Keratinocyte (primary cell): ENCODE results near the gene MRGPRX2. TPM values are rescaled to one million over a fixed set of nuclear protein-coding genes. Genes with fewer than 3 reads are reported as not detected.

Experiments
- DNase-seq: peaks from one replicate; pipeline ENCODE4 v3.0.0-alpha.2; 2011; ENCODE audit warnings: low read depth, missing footprints, low spot score
- FAIRE-seq: peaks from 2 replicates; lab custom pipeline; 2011; peaks lifted over from hg19 to GRCh38; lab: Jason Lieb, UNC
- H2AFZ ChIP-seq: 2 replicates; pipeline ENCODE4 v1.6.0; 2012; ENCODE audit warnings: low read length, control low read depth, inconsistent platforms; ENCODE audit not compliant: control insufficient read depth
- H3K27ac ChIP-seq: 2 replicates; pipeline ENCODE4 v1.5.1; 2011; ENCODE audit warnings: low read length; ENCODE audit not compliant: control insufficient read depth, insufficient read depth
- H3K27me3 ChIP-seq: 3 replicates; pipeline ENCODE4 v1.6.0; 2011; ENCODE audit warnings: low read length; ENCODE audit not compliant: control insufficient read depth, insufficient read depth; ENCODE audit errors: extremely low read depth
- H3K36me3 ChIP-seq, 2 experiments: 2 replicates in 1 of 2; 3 replicates in 1 of 2; pipeline ENCODE4 v1.5.1; 2011; ENCODE audit warnings: low read length in 2 of 2, mild to moderate bottlenecking in 1 of 2; ENCODE audit not compliant: control insufficient read depth in 2 of 2, insufficient read depth in 2 of 2; ENCODE audit errors: extremely low read depth in 1 of 2
- H3K4me1 ChIP-seq: 3 replicates; pipeline ENCODE4 v1.5.1; 2011; ENCODE audit warnings: low read length; ENCODE audit not compliant: control insufficient read depth, insufficient read depth; ENCODE audit errors: extremely low read depth
- H3K4me2 ChIP-seq: 3 replicates; pipeline ENCODE4 v1.6.0; 2011; ENCODE audit warnings: low read depth, low read length; ENCODE audit not compliant: control insufficient read depth, insufficient read depth; ENCODE audit errors: extremely low read depth
- H3K4me3 ChIP-seq, 3 experiments: fragments of 200-600 bp in 1 of 3; sonication (generic) in 1 of 3; 2 replicates in 2 of 3; 3 replicates in 1 of 3; pipeline ENCODE4 v1.5.1; 2011 to 2016; ENCODE audit warnings: low read length in 3 of 3, mild to moderate bottlenecking in 3 of 3, control low read depth in 2 of 3, inconsistent platforms in 1 of 3, low read depth in 1 of 3, mixed read lengths in 1 of 3, mixed run types in 1 of 3, moderate library complexity in 1 of 3; ENCODE audit not compliant: control insufficient read depth in 2 of 3, insufficient read depth in 2 of 3; ENCODE audit errors: extremely low read depth in 1 of 3
- H3K79me2 ChIP-seq: 2 replicates; pipeline ENCODE4 v1.6.0; 2012; ENCODE audit warnings: low read length; ENCODE audit not compliant: control insufficient read depth, insufficient read depth
- H3K9ac ChIP-seq: 3 replicates; pipeline ENCODE4 v1.6.0; 2011; ENCODE audit warnings: low read length; ENCODE audit not compliant: control insufficient read depth, insufficient read depth; ENCODE audit errors: extremely low read depth
- H3K9me1 ChIP-seq: 3 replicates; pipeline ENCODE4 v1.6.0; 2011; ENCODE audit warnings: low read length; ENCODE audit not compliant: control insufficient read depth, insufficient read depth; ENCODE audit errors: extremely low read depth
- H3K9me3 ChIP-seq: 2 replicates; pipeline ENCODE4 v1.5.1; 2012; ENCODE audit warnings: low read depth, low read length; ENCODE audit not compliant: control insufficient read depth
- H4K20me1 ChIP-seq: 3 replicates; pipeline ENCODE4 v1.6.0; 2011; ENCODE audit warnings: low read length; ENCODE audit not compliant: control insufficient read depth, insufficient read depth; ENCODE audit errors: extremely low read depth
- EZH2 ChIP-seq: IDR thresholded peaks from one replicate; pipeline ENCODE4 v1.6.1; 2012; ENCODE audit warnings: inconsistent platforms, mild to moderate bottlenecking, low read length, moderate library complexity
- dilution Hi-C: fragments of 300-500 bp; cut with MboI; formaldehyde crosslinking; loops from one replicate; pipeline ENCODE4 v1.7.0; 2020; ENCODE audit warnings: low sequenced_read_pairs; ENCODE audit not compliant: extremely low pct_ligation_motif_present
- polyA plus RNA-seq, 5 experiments: library from polyadenylated mRNA; depleted of rRNA in 3 of 5; stranded (reverse) in 3 of 5; stranded (forward) in 1 of 5; unstranded in 1 of 5; fragments of >200 nt; gene quantifications; 1 replicate in 1 of 5; 2 replicates in 3 of 5; 3 replicates in 1 of 5; pipeline versions ENCODE4 v1.2.1 to v1.2.3, GENCODE V29; 2011 to 2012; ENCODE audit warnings: missing spikeins in 2 of 5, low read depth in 1 of 5, low replicate concordance in 1 of 5
- TF ChIP-seq, protein P1 (sequence below), 3 experiments: IDR thresholded peaks in 1 of 3; conservative IDR thresholded peaks in 1 of 3; optimal IDR thresholded peaks in 1 of 3; 2 replicates in 2 of 3; 3 replicates in 1 of 3; pipeline versions ENCODE3 to v1.5.1; 2011; ENCODE audit warnings: low read length in 3 of 3, mild to moderate bottlenecking in 3 of 3, moderate library complexity in 2 of 3, control low read depth in 1 of 3, inconsistent platforms in 1 of 3; ENCODE audit not compliant: insufficient read depth in 2 of 3; ENCODE audit errors: extremely low read depth in 1 of 3

Gene MRGPRX2
- polyA plus RNA-seq, 1 donor (not counting 4 experiments of a cell fraction or from before 2014, with no cell fraction given): not detected

DNA sequence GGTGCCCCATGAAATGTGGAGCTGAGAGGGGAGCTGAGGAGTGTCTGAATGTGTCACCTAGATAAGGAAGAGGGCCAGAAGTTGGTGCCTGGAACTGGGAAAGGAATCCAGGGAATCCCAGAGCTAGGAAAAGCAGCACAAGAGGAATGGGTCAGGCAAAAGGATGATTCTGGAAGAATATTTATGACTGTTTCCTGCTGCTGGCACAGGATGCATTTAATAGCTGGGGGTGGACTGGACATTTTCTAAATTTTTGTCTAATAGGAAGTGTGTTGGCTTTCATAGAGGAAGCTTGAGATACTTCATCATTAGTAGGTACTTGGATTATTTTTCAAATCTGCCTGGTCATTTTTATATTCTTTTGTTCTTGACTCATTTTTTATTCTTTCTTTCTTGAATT lies 17.4 kb upstream of the MRGPRX2 start:
- no peaks in the 10 kb centered on the region for H3K9me3 ChIP-seq
- peaks cover 24% of the 10 kb centered on the region for H3K4me1 ChIP-seq
- H3K4me3 ChIP-seq: no peak overlapping the region
- H2AFZ ChIP-seq: no peak overlapping the region
- no peak overlapping the region for H3K4me2 ChIP-seq
- TF ChIP-seq EZH2: no peak
- TF ChIP-seq, protein P1, sequence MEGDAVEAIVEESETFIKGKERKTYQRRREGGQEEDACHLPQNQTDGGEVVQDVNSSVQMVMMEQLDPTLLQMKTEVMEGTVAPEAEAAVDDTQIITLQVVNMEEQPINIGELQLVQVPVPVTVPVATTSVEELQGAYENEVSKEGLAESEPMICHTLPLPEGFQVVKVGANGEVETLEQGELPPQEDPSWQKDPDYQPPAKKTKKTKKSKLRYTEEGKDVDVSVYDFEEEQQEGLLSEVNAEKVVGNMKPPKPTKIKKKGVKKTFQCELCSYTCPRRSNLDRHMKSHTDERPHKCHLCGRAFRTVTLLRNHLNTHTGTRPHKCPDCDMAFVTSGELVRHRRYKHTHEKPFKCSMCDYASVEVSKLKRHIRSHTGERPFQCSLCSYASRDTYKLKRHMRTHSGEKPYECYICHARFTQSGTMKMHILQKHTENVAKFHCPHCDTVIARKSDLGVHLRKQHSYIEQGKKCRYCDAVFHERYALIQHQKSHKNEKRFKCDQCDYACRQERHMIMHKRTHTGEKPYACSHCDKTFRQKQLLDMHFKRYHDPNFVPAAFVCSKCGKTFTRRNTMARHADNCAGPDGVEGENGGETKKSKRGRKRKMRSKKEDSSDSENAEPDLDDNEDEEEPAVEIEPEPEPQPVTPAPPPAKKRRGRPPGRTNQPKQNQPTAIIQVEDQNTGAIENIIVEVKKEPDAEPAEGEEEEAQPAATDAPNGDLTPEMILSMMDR (optimal IDR thresholded peaks at IDR 0.05 in 1 of 3, IDR thresholded peaks at IDR 0.05 in 1 of 3, conservative IDR thresholded peaks at IDR 0.05 in 1 of 3; ENCODE audit: extremely low read depth in 1 of 3, insufficient read depth in 2 of 3, low read length in 3 of 3): no peak
- no peaks in the 10 kb centered on the region for H3K27me3 ChIP-seq
- no peaks in the 10 kb centered on the region for H3K36me3 ChIP-seq
- FAIRE-seq (no peak), DNase-seq (no peak)
- no peak overlapping the region for H3K27ac ChIP-seq
- H3K79me2 ChIP-seq: no peaks in the 10 kb centered on the region
- no peaks in the 10 kb centered on the region for H4K20me1 ChIP-seq
- dilution Hi-C loops: no loop called here
- no peaks in the 10 kb centered on the region for H3K9me1 ChIP-seq
- H3K9ac ChIP-seq: no peak overlapping the region

DNA sequence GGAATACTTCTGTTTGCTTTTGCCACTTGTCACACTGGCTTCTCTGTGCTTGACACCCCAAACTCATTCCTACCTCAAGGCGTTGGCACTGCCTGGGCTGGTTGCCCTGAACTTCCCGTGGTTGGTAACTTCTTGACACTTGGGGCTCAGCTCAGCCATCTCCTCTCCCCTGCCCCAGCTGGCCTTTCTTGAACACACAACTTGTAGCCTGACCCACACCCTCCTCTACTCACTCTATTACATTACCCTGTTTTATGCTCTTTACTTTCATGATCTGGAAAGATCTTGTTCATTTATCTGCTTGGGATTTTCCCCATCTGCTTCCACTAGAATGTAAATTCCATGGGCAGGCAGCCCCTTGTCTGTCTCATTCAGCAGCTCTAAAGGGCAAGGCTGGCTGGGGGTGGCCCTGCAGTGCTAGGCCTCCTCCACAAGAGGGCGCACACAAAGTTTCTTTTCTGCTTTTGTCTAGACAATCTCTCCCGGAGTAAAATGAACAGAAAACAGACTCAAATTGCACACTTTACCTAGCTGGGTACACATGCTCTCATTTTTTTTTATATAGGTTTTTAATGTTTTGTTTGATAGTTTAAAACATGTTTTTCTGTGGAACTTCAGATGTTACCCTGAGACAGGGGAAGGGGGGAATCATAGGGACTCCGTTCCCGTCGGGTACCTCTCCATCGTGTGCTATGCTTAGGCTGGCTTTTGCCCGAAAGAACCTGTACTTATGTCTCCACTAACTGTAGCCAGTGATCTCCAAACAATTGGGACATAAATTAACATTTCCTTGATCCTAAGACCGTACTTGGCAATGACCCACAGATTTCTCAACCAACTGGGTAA lies 16.4 kb upstream of the MRGPRX2 start:
- FAIRE-seq (peak; percentile 73), DNase-seq (no peak)
- Histone ChIP-seq H4K20me1 (no peaks in the 10 kb centered on the region), H3K27ac (no peak overlapping the region), H3K9ac (no peak overlapping the region), H2AFZ (no peak overlapping the region), H3K9me3 (no peaks in the 10 kb centered on the region), H3K4me1 (peaks cover 24% of the 10 kb centered on the region), H3K27me3 (no peaks in the 10 kb centered on the region), H3K4me3 (no peak overlapping the region), H3K9me1 (no peaks in the 10 kb centered on the region), H3K36me3 (no peaks in the 10 kb centered on the region), H3K4me2 (peak overlapping the region; percentile 20), H3K79me2 (no peaks in the 10 kb centered on the region)
- TF ChIP-seq, protein P1 (optimal IDR thresholded peaks at IDR 0.05 in 1 of 3, IDR thresholded peaks at IDR 0.05 in 1 of 3, conservative IDR thresholded peaks at IDR 0.05 in 1 of 3; ENCODE audit: extremely low read depth in 1 of 3, insufficient read depth in 2 of 3, low read length in 3 of 3): peak; percentile 81 to 98 (median 93)
- no peak for TF ChIP-seq EZH2
- dilution Hi-C loops: no loop called here
